Large intestine (tissue), 3 donors: ENCODE data around the gene BACH2. TPM values are rescaled to one million over a fixed set of nuclear protein-coding genes. Genes with fewer than 3 reads are reported as not detected.
A peak's percentile ranks its signal among the peaks of the same experiment; 100 is the strongest.

Source experiments
- DNase-seq, 2 donors: peaks; one replicate each; pipeline versions ENCODE4 v3.0.0 to v3.0.0-alpha.2; 2013
- H3K27ac ChIP-seq: one replicate; pipeline ENCODE4 v1.5.1; 2013; ENCODE audit warnings: low read length
- H3K27me3 ChIP-seq: 2 replicates; pipeline ENCODE4 v1.6.1; 2013; ENCODE audit warnings: low read length; ENCODE audit not compliant: control insufficient read depth, insufficient read depth
- H3K36me3 ChIP-seq: 2 replicates; pipeline ENCODE4 v1.6.1; 2013; ENCODE audit warnings: low read length; ENCODE audit not compliant: control insufficient read depth, insufficient read depth
- H3K4me1 ChIP-seq: one replicate; pipeline ENCODE4 v1.6.1; 2013; ENCODE audit warnings: low read length; ENCODE audit not compliant: control insufficient read depth, insufficient read depth
- H3K4me3 ChIP-seq: one replicate; pipeline ENCODE4 v1.5.1; 2013; ENCODE audit warnings: low read length
- H3K9me3 ChIP-seq: one replicate; pipeline ENCODE4 v1.6.1; 2013; ENCODE audit warnings: mild to moderate bottlenecking, low read depth, low read length, moderate library complexity; ENCODE audit not compliant: control insufficient read depth
- WGBS: methylation state at CpG from one replicate; pipeline ENCODE4 v1.1.5; 2013; ENCODE audit warnings: low lambda C conversion rate; ENCODE audit not compliant: insufficient coverage; 5-methylcytosine and 5-hydroxymethylcytosine counted together
- polyA plus RNA-seq: library from polyadenylated mRNA; unstranded; fragments of 120-200 nt; gene quantifications from one replicate; pipeline ENCODE4 v1.2.1, GENCODE V29; 2013

The BACH2 gene
- polyA plus RNA-seq, 1 donor: 2.8 TPM

- H3K4me3 ChIP-seq: no peak overlapping the region
- no CpG with 5 or more reads among the region's 5 CpGs for WGBS
- peaks cover 7% of the 10 kb centered on the region for H3K4me1 ChIP-seq
- H3K27ac ChIP-seq: peak overlapping the region; percentile 11
- H3K9me3 ChIP-seq: no peaks in the 10 kb centered on the region
- no peak for DNase-seq
- no peaks in the 10 kb centered on the region for H3K36me3 ChIP-seq
- H3K27me3 ChIP-seq: no peaks in the 10 kb centered on the region
Observed at GRCh38 chr6:90238496-90239266, 58.0 kb downstream of the BACH2 start.

- no CpG with 5 or more reads among the region's 4 CpGs for WGBS
- Histone ChIP-seq H3K27me3 (no peaks in the 10 kb centered on the region), H3K36me3 (no peaks in the 10 kb centered on the region), H3K9me3 (no peaks in the 10 kb centered on the region), H3K4me1 (peaks cover 7% of the 10 kb centered on the region), H3K27ac (no peak overlapping the region), H3K4me3 (no peak overlapping the region)
- no peak for DNase-seq
Observed at GRCh38 chr6:90237350-90237990, 59.2 kb downstream of the BACH2 start.

GRCh38 chr6:90233994-90234393 is 62.6 kb downstream of the BACH2 start:
- H3K9me3 ChIP-seq: no peaks in the 10 kb centered on the region
- H3K4me3 ChIP-seq: no peak overlapping the region
- H3K27ac ChIP-seq: no peak overlapping the region
- no CpG with 5 or more reads among the region's 6 CpGs for WGBS
- H3K36me3 ChIP-seq: no peaks in the 10 kb centered on the region
- DNase-seq: no peak
- H3K4me1 ChIP-seq: peaks cover 6% of the 10 kb centered on the region
- H3K27me3 ChIP-seq: peaks cover 4% of the 10 kb centered on the region

- H3K27ac ChIP-seq: no peak overlapping the region
- WGBS: 100% methylated on average over 1 of the region's 2 CpGs
- no peaks in the 10 kb centered on the region for H3K4me1 ChIP-seq
- H3K27me3 ChIP-seq: peaks cover 4% of the 10 kb centered on the region
- no peaks in the 10 kb centered on the region for H3K9me3 ChIP-seq
- no peak for DNase-seq
- no peak overlapping the region for H3K4me3 ChIP-seq
- H3K36me3 ChIP-seq: no peaks in the 10 kb centered on the region
Observed at GRCh38 chr6:90233213-90233612, 63.4 kb downstream of the BACH2 start.

- H3K9me3 ChIP-seq: no peaks in the 10 kb centered on the region
- H3K4me3 ChIP-seq: no peak overlapping the region
- WGBS: no CpG with 5 or more reads among the region's 1 CpG
Observed at GRCh38 chr6:90231798-90232197, 64.8 kb downstream of the BACH2 start.

GRCh38 chr6:90231308-90231707 is 65.3 kb downstream of the BACH2 start:
- Histone ChIP-seq H3K4me1 (no peaks in the 10 kb centered on the region), H3K9me3 (no peaks in the 10 kb centered on the region), H3K36me3 (no peaks in the 10 kb centered on the region), H3K4me3 (no peak overlapping the region), H3K27me3 (peaks cover 4% of the 10 kb centered on the region), H3K27ac (no peak overlapping the region)
- no CpG with 5 or more reads among the region's 2 CpGs for WGBS
- DNase-seq: no peak

More at GRCh38 chr6:90231798-90232197, 64.8 kb downstream of the BACH2 start:
- peaks cover 4% of the 10 kb centered on the region for H3K27me3 ChIP-seq
- no peak for DNase-seq
- H3K27ac ChIP-seq: no peak overlapping the region
- H3K36me3 ChIP-seq: no peaks in the 10 kb centered on the region
- no peaks in the 10 kb centered on the region for H3K4me1 ChIP-seq

- H3K27ac ChIP-seq: no peak overlapping the region
- peaks cover 4% of the 10 kb centered on the region for H3K27me3 ChIP-seq
- no peak for DNase-seq
- 40% methylated on average over 1 of the region's 3 CpGs for WGBS
- H3K4me3 ChIP-seq: no peak overlapping the region
- no peaks in the 10 kb centered on the region for H3K9me3 ChIP-seq
- H3K36me3 ChIP-seq: no peaks in the 10 kb centered on the region
- H3K4me1 ChIP-seq: no peaks in the 10 kb centered on the region
Observed at GRCh38 chr6:90230548-90231215, 66.0 kb downstream of the BACH2 start.

- no peak overlapping the region for H3K27ac ChIP-seq
- peaks cover 4% of the 10 kb centered on the region for H3K27me3 ChIP-seq
- DNase-seq: no peak
- H3K9me3 ChIP-seq: no peaks in the 10 kb centered on the region
- H3K36me3 ChIP-seq: no peaks in the 10 kb centered on the region
- WGBS: 100% methylated on average over 1 of the region's 10 CpGs
- no peaks in the 10 kb centered on the region for H3K4me1 ChIP-seq
- H3K4me3 ChIP-seq: no peak overlapping the region
Observed at GRCh38 chr6:90229331-90230010, 67.2 kb downstream of the BACH2 start.

GRCh38 chr6:90227673-90228072 is 69.0 kb downstream of the BACH2 start:
- H3K4me3 ChIP-seq: no peak overlapping the region

GRCh38 chr6:90227213-90227612 is 69.4 kb downstream of the BACH2 start:
- H3K27ac ChIP-seq: no peak overlapping the region
- H3K9me3 ChIP-seq: peaks cover 8% of the 10 kb centered on the region
- no peak for DNase-seq
- no peaks in the 10 kb centered on the region for H3K36me3 ChIP-seq
- WGBS: no CpG with 5 or more reads among the region's 6 CpGs
- no peaks in the 10 kb centered on the region for H3K4me1 ChIP-seq
- peaks cover 4% of the 10 kb centered on the region for H3K27me3 ChIP-seq
- no peak overlapping the region for H3K4me3 ChIP-seq

More at GRCh38 chr6:90227673-90228072, 69.0 kb downstream of the BACH2 start:
- no peak for DNase-seq
- no peaks in the 10 kb centered on the region for H3K36me3 ChIP-seq
- no peaks in the 10 kb centered on the region for H3K4me1 ChIP-seq
- H3K27me3 ChIP-seq: peaks cover 4% of the 10 kb centered on the region
- no peak overlapping the region for H3K27ac ChIP-seq
- H3K9me3 ChIP-seq: peaks cover 6% of the 10 kb centered on the region
